Forelimb muscle (tissue), 1 donor: Measurements from ENCODE around the gene ZBTB24. TPM values are rescaled to one million over a fixed set of nuclear protein-coding genes. Genes with fewer than 3 reads are reported as not detected.

ENCODE experiments used
- DNase-seq: peaks from one replicate; pipeline ENCODE4 v3.0.0-alpha.2; 2013; ENCODE audit warnings: low read depth
- polyA plus RNA-seq: library from polyadenylated mRNA; unstranded; fragments of 120-200 nt; gene quantifications from one replicate; pipeline ENCODE4 v1.2.1, GENCODE V29; 2013; ENCODE audit not compliant: insufficient read length

The ZBTB24 gene
- polyA plus RNA-seq, 1 donor = 4.2 TPM

GRCh38 chr6:109420751-109421150 lies 62.3 kb downstream of the ZBTB24 start:
- no peak for DNase-seq

DNA sequence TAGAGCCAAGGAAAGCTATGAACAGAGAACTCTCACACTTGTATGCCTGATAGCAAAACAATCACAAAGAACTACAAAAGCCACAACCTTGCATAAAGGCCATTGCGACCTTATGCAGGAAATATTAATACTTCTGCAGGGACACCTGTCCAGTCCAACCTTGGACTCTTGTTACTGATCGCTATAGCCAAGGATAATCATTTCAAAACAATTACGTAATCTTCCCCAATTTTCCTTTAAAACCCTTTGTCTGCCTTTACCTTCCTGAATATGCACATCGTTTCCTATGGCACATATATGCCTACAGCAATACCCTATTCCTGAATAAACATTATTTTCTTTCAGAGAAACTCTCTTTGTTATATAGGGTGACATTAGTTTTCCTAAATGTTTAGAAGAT lies 65.4 kb downstream of the ZBTB24 start:
- no peak for DNase-seq

Other genes with a start within 250 kb of the ZBTB24 start
- 226 TPM for gene CD164, start 100.8 kb downstream of the ZBTB24 start, polyA plus RNA-seq
- 5.2 TPM for gene PPIL6, start 42.6 kb downstream of the ZBTB24 start, polyA plus RNA-seq
- 4.2 TPM for gene SMPD2, start 42.5 kb downstream of the ZBTB24 start, polyA plus RNA-seq
- gene MICAL1, start 27.4 kb downstream of the ZBTB24 start, polyA plus RNA-seq = 56.6 TPM
- 6.5 TPM for gene AK9, start 208.0 kb upstream of the ZBTB24 start, polyA plus RNA-seq
- 8.7 TPM for gene FIG4, start 208.1 kb upstream of the ZBTB24 start, polyA plus RNA-seq